Measurements from ENCODE around the gene PABPN1L. TPM values are rescaled to one million over a fixed set of nuclear protein-coding genes. Genes with fewer than 3 reads are reported as not detected.

The PABPN1L gene
- total and polyA plus RNA-seq, 7 donors: not detected

DNA sequence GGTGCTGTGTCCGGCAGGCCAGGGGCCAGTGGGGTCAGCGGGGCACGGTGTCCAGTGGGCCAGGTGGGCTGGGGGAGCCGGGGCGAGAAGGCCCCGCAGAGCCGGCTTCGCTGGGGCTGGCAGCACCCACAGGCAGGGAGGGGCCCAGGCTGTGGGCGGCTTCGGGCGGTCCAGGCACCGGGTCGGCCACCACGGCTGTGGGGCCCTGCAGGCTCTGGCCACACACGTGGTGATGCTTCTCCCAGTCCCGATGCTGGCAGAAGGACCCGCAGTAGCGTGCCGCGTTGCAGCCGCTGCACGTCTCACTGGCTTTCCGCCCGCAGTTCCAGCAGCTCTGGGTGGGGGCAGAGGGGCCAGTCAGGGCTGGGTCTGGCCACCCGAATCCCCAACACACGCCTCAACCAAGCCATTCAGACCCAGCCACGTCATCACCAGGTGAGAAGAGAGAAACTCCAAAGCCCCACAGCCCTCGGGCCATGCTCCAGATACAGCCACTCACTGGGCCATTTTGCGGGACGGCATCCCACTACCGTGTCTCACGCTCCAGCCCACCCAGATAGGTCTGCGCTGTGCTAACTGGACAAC, 10.6 kb upstream of the PABPN1L start:
- H3K27ac ChIP-seq: no peak overlapping the region
- intact Hi-C loops (cut with DNase I): no loop called here
- no peaks in the 10 kb centered on the region for H3K27me3 ChIP-seq (ENCODE audit: insufficient read depth in 3 of 3, low read length in 2 of 3)
- WGBS, 3 donors: 83 to 89% (median 85%) methylated on average over 31 to 33 of the region's 33 CpGs
- TF ChIP-seq, protein P1, sequence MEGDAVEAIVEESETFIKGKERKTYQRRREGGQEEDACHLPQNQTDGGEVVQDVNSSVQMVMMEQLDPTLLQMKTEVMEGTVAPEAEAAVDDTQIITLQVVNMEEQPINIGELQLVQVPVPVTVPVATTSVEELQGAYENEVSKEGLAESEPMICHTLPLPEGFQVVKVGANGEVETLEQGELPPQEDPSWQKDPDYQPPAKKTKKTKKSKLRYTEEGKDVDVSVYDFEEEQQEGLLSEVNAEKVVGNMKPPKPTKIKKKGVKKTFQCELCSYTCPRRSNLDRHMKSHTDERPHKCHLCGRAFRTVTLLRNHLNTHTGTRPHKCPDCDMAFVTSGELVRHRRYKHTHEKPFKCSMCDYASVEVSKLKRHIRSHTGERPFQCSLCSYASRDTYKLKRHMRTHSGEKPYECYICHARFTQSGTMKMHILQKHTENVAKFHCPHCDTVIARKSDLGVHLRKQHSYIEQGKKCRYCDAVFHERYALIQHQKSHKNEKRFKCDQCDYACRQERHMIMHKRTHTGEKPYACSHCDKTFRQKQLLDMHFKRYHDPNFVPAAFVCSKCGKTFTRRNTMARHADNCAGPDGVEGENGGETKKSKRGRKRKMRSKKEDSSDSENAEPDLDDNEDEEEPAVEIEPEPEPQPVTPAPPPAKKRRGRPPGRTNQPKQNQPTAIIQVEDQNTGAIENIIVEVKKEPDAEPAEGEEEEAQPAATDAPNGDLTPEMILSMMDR (IDR thresholded peaks at IDR 0.05): no peak
- no peaks in the 10 kb centered on the region for H3K4me1 ChIP-seq
- DNase-seq (no peak), ATAC-seq (no peak)
- H3K4me3 ChIP-seq: no peak overlapping the region
- peaks cover 0 to 53% of the 10 kb centered on the region in 2 donors for H3K36me3 ChIP-seq (ENCODE audit: insufficient read depth in 1 of 2, low read depth in 1 of 2)
- H3K9me3 ChIP-seq: no peaks in the 10 kb centered on the region

DNA sequence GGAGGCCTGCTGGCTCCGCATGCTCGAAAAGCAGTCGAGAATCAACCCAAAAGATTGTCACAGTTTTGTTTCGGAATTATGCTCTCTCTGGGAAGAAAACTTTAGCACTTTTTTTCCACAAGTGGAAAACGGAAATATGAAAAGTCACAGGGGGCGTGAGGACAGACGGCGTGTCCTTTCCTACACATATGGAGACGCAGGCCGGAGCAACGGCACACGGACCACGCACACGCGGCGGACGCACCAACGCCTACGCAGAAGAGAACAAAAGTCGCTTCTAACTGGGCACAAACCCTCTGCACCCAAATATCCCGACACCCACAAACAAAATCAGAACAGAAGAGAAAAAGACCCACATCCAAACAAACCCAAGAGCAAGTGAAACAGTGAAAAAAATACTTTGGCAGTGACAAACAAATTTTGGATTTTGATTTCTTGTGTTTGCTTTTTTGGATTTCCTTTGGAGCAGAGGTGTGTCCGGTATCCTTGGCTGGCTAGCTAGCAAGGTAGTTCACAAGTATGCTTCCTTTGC, 9.3 kb upstream of the PABPN1L start:
- TF ChIP-seq, protein P1 (IDR thresholded peaks at IDR 0.05): no peak
- Histone ChIP-seq H3K4me1 (no peaks in the 10 kb centered on the region), H3K9me3 (no peaks in the 10 kb centered on the region), H3K36me3 (ENCODE audit: insufficient read depth in 1 of 2, low read depth in 1 of 2) (peaks cover 0 to 46% of the 10 kb centered on the region in 2 donors), H3K4me3 (no peak overlapping the region), H3K27me3 (ENCODE audit: insufficient read depth in 3 of 3, low read length in 2 of 3) (peaks cover 0 to 1% (median 0%) of the 10 kb centered on the region in 3 donors), H3K27ac (no peak overlapping the region)
- WGBS, 3 donors: 93 to 96% (median 93%) methylated on average over 22 of the region's 22 CpGs
- intact Hi-C loops (cut with DNase I): no loop called here
- ATAC-seq (no peak), DNase-seq (no peak)

- ATAC-seq: no peak
Measured at GRCh38 chr16:88874938-88875599, 8.6 kb upstream of the PABPN1L start.

GRCh38 chr16:88872650-88873331, 6.3 kb upstream of the PABPN1L start:
- intact Hi-C loops (cut with DNase I): no loop called here
- Histone ChIP-seq H3K36me3 (ENCODE audit: insufficient read depth in 1 of 2, low read depth in 1 of 2) (peaks cover 0 to 16% of the 10 kb centered on the region in 2 donors), H3K27ac (no peak overlapping the region), H3K4me3 (no peak overlapping the region), H3K9me3 (no peaks in the 10 kb centered on the region), H3K4me1 (no peaks in the 10 kb centered on the region), H3K27me3 (ENCODE audit: insufficient read depth in 3 of 3, low read length in 2 of 3) (peaks cover 0 to 1% (median 0%) of the 10 kb centered on the region in 3 donors)
- TF ChIP-seq, protein P1 (IDR thresholded peaks at IDR 0.05): no peak
- 43 to 48% (median 47%) methylated on average over 24 to 25 of the region's 25 CpGs for WGBS, 3 donors
- ATAC-seq (no peak), DNase-seq (no peak)

More at GRCh38 chr16:88874938-88875599, 8.6 kb upstream of the PABPN1L start:
- Histone ChIP-seq H3K9me3 (no peaks in the 10 kb centered on the region), H3K27me3 (ENCODE audit: insufficient read depth in 3 of 3, low read length in 2 of 3) (peaks cover 0 to 1% (median 0%) of the 10 kb centered on the region in 3 donors), H3K4me3 (no peak overlapping the region), H3K4me1 (no peaks in the 10 kb centered on the region), H3K36me3 (ENCODE audit: insufficient read depth in 1 of 2, low read depth in 1 of 2) (peaks cover 0 to 39% of the 10 kb centered on the region in 2 donors), H3K27ac (no peak overlapping the region)
- intact Hi-C loops (cut with DNase I): no loop called here
- WGBS, 3 donors: 86 to 90% (median 89%) methylated on average over 34 of the region's 34 CpGs
- DNase-seq: no peak
- TF ChIP-seq, protein P1 (IDR thresholded peaks at IDR 0.05): no peak

Data from psoas muscle (tissue), 8 donors.